GM21515 (cell line): ENCODE measurements around the gene RABIF.

Source experiments
- ATAC-seq: cut with Tn5 transposase; IDR thresholded peaks from one replicate; pipeline ENCODE4 v1.9.1; 2021; ENCODE audit not compliant: unreplicated experiment

RABIF gene

DNA sequence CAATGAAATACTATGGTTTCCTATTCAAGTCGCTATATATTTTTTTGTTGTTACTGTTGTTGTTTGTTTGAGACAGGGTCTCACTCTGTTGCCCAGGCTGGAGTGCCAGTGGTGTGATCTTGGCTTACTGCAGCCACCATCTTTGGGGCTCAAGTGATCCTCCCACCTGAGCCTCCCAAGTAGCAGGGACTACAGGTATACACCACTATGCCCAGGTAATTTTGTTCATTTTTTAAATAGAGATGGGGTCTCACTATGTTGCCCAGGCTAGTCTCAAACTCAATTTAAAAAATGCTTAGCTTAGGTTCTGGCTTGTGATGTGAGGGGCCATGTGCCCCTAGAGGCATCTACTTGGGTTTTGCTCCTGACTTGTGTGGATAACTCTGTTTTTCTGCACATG lies 9.8 kb downstream of the RABIF start:
- ATAC-seq, result no peak

DNA sequence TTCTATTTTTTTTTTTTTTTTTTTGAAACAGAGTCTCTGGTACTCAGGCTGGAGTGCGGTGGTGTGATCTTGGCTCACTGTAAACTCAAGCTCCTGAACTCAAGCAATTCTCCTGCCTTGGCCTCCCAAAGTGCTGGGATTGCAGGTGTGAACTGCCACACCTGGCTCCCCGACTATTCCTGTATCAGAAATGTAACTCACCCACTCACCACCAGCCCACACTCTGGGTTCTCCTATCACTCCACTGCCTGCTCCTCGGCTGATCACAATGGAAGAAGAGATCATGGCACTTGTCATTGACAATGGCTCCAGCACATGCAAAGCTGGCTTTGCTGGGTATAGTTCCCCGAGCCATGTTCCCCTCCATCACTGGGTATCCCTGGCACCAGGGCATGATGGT lies 15.9 kb downstream of the RABIF start:
- no peak for ATAC-seq

DNA sequence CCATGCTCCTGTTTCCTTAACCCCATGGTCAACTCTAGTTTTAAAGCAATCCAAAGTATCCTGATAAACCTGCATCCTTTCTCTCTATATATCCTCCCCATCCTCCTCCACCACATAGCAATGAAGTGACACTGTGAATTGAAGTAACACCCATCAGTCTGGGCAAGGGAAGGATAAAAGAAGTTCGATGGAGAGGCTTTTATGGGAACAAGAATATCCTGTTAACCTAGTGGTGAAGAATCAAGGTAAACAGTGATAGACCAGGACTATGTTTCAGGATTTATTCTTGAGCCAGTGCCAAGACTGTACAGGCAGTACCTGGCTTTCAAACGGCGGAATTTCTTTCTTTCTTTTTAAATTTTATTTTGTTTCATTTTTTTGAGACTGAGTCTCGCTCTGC lies 17.6 kb downstream of the RABIF start:
- ATAC-seq, result no peak

DNA sequence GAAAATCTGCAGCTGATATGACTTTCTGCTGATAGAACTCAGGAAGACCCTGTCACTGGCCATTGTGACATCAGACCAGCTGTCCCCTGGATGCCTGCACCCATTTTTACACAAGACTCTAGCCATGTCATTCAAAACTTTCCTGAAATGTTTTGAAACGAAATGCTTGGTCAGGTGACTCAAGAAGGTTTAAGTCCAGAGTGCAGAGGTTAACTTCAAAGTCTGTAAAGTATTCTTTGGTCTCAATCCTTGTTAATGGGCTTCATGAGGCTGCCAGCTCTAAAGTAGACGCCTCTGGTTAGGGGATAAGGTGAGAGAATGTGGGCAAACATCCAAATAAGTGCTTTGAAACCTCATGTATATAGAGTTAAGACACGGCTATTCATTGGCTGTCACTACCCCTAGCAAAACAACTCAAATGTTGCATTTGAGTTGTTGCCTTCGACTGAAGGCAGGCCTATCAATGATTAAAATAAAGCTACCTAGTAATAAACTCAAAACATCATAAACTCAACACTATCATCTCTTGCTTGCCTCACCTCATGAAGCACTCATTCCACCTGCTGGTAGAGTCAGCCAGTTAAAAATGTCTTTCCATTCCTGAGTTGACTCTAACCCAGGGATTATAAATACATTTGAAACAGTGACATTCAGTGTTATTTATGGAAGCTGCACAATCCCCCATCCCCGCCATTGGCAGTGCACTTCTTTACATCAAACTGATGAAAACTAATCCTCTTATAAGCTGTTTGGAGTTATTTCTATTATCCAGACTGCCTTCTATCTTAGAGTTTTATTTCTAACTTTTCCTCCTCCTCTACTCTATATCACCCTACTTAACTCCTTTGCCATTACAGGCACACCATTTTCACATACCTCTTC lies 26.0 kb downstream of the RABIF start:
- ATAC-seq, result no peak

DNA sequence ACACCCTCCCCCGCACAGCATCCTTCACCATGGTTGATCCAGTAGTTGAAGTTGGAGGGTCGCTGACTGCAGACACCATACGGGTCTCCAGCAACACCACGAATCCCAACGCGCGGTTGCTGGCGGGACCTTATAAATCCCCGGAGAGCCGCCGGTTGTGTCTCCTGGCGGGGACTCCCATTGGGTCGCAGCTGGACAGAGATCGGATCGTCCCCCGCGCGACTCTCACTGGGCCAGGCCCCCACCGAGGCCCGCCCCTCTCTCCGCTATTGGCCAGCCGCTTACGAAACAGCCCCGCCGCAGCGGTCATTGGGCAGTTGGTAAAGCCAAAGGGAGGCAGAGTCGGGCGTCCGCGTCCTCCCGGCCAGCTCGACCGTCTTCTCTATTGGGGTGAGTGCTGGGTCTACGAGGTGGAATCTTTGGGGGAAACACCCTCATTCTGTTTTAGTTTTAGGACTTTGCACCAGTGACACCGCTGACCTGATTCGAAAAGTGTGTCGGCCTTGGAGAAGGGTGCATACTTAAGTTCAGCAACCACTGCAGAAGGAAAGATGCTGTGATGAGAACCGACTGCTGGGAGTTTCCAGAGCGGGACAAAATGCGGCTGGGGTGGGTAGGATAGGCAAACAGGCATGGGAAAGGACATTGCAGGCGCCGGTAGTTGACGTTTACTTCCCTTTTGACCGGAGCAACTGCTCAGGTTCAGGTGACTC lies 27.4 kb downstream of the RABIF start:
- no peak for ATAC-seq

DNA sequence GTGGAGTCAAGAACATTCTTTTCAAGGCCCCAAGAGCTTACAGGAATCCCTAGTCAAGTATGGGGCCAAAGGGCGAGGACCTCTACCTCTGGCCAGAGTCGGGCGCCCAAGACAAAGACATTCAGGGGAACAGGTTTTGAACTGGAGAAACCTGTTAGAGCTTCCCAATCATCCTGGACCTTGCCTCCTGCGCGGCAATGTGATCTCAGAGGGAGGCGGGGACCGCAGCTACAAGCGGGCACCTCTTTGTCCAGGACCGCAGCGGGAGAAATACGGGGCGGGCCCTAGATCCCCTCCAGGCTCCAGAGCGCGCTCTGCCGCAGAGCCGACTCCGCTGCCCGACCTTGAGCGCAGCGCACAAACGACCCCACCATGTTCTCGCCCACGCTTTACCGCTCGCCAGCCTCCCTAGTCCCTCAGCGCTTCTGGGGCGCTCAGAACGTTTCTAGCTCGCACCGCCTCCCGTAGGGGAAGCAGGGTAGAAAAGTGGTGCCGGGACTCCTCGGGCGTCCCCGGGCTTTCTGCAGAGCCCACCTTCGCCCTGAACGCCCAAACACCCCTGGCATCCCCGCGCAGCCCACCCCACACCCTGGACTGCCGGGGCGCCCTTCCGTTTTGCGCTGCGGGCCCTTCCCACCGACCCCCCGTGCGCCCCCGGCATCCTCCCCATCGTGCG lies 28.1 kb downstream of the RABIF start:
- ATAC-seq, result no peak

DNA sequence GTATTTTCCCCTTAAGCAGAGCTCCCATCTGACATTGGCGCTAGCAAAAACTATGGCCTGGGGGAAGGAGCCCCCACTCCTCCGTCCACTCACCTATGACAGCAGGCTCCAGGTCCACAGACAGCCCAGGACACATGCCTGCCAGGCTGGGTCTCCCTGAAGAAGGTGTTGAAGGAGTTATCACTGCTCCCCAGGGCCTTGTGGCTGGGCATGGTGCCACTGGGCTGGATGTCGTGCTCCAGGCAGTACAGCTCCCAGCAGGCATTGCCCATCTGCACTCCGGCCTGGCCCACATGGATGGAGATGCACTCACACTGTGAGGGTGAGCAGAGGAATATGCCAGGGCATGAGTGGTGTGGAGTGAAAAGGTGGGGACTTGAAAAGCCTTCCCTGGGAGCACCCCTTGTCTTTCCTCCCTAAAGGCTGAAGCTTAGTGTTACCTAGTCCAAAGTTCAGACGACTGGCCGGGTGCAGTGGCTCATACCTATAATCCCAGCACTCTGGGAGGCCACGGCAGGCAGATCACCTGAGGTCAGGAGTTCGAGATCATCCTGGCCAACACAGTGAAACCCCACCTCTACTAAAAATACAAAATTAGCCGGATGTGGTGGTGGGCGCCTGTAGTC lies 30.0 kb downstream of the RABIF start:
- ATAC-seq, result no peak

DNA sequence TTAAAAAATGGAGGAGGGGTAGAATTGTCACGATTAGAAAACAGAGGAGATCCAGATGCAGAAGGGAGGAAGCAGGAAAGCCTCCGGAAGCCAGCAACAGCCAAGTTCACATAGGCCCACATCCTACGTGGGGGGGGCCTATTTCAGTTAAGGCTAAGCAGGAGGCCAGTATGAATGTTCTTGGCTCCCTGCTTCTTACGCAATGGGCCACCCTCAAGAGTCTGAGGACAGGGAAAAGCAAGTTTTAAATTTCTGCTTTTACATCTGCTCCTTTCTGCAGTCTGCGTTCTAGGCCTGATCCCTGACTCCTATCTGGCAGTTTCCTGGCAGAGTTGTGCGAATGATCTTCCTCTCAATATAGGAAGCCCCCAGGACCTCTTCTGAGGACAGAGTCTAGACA lies 30.6 kb downstream of the RABIF start:
- no peak for ATAC-seq

DNA sequence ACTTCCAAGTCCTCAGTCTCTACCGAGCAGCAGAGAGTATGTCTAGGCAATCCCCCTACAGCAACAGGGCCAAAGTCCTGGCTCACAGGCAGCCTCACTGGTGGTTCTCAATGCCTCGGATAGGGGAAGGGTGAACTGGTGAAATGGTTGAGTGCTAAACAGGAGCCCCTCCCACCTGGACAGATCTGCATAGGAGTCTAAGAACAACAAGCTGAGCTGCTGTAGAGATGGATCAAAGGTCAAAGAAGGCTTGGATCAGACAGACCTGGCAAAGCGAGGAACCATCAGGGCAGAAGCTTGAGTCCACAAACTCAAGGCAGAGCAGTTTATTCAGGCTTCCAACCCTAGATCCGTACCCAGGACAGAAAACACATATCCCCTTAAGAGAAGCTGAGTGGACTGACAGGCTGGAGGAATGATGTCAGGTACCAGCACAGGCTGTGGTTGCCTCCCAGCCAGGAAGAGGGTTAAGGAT lies 31.8 kb downstream of the RABIF start:
- ATAC-seq, result no peak

DNA sequence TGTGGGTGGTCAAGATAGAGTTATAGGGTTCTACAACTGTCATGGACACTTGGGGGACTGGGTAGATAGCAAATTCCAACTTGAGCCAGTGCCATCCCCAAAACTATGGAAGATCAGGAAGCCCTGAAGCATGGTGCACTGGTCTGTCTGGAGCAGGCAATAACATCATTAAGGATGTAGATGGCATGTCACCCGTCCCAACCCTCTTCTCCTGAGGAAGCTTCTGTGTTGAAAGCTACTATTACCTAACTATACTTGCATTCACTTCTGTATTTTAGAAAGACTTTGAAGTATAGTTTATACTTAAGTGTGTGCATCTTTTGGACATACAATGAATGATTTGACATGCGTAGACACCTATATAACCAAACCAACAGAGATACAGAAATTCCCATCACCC lies 32.9 kb downstream of the RABIF start:
- ATAC-seq, result no peak

DNA sequence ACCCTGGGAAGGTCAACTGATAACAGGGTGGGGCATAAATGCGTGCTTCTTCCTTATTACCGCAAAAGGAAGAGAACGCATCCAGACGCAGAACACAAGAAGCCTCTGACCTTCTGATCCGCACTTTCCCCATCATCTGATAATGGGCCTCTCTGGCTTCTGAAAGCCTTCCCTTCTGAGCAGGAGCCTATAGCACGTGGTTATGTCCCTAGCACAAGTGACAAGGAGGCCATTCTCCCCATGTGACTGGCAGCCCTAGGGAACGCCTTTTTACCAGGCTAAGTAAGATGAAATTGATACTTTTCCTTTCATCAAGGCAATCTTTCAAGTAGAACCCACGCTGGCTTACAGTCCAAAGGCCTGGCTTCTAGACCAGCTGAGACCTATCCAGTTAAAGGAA lies 34.2 kb downstream of the RABIF start:
- ATAC-seq, result no peak

DNA sequence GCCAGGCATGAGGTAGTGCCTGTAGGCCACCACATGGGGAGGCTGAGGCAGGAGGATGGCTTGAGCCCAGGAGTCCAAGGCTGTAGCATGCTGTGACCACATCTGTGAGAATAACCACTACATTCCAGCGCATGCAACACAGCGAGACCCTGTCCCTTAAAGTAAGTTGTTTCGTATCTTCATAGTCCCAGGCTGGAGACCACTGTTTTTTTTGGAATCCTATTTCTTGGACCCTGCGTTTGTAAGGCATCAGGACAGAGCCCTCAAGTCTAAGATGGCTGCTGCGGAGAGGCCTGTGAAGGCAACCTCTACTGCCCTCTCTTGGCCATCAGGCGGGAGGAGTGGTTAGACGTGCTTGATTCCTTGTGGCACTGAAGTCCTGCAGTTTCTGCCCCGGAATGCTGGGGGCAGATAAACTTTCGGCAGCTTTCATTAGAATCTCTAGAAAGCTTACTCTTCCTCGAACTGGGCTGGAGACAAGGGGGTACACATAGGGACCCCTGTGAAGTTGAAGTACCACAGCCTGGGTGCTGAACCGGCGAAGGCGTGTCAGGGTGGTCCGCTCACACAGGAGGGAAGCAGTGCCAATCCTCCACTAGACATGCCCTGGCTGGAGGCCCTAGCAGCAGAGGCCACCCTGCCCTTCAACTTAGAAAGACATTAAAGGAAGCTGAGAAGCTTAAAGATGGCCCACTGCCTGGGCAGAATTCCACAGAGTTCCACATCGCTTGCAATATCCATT lies 36.6 kb downstream of the RABIF start:
- ATAC-seq, result no peak

DNA sequence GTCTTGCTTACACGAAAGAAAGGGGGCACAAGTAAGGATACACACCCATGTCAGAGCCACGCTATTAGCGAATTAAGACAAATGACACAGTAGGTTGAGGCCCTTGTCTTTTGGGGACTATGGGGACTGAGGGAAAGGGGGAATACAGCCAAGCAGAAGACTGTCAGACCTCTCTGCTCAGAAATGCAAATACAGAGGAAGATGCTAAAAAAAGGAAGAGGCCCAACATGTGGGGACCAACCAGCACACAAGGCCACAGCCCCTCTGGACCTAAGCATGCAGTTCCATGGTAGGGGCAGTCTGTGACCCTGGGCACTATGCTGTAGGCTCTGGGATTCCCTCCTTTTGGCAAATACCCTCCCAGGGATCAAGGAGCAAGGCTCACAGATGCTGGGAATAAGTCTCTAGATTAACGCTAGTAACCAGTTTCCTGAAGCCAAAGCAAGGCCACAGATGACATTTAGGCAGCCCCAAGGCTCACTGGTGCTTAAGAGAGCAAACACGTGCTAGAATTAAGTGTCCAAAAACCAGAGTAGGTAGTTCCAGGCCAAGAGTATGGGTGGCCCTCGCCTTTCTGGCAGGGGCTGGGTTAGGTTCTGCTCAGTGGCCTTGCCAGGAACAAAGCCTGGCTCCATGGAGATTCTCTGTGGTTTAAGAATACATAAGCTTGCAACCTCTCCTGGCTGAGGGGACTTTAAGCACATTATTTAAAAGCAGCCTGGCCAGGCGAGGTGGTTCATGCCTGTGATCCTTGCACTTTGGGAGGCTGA lies 38.2 kb downstream of the RABIF start:
- ATAC-seq, result no peak

DNA sequence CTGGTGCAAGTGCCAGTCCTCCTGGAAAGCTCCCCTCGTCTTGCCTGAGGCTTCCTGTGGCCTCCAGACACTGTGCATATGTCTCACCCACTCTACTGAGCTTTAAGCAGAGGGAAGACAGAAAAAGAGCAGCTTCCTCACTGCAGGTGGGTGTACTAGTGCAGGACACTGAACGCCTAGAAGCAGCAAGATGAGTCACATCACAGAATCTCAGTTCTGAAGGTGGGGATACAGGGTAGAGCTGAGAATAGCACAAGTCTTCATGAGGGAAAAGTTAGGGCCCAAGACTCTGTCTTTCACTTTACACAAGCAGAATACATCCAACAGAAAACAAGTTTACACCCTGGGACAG lies 40.8 kb downstream of the RABIF start:
- peak; percentile 72 for ATAC-seq

DNA sequence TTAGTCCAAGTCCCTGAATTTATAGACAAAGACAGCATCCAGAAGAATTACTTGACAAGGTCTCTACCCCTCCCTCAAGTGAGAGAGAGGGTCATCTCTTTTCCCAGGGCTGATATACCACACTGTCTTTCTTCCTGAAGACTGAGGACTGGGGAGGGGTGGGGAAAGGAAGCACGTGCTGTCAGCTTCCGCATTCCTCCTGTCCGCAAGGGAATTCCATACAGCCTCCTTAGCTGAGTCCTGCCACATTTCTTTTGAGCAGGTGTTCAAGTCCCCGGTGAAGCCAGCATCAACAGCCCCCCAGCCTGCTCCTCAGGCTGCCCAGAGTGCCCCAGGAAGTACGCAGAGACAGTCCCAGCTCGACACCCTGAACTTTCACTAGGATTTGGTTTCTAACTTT lies 44.0 kb downstream of the RABIF start:
- no peak for ATAC-seq

DNA sequence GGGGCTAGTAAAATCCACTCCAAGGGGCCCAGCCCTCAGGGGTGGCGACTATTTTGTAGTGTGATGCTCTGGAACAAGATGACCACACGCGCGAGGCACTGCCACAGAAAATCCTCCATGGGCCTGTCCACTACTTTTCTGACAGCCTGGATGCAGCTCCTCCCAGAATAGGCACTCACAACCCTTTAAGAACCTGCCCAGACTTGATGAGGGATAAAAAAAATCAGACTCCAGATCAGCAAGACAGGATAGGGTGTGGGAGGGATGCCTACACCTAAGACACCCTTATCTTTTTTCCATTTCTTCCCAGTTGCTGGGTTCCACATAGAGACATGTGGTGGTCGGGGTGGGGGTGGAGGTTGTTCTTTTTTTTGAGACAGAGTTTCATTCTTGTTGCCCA lies 44.7 kb downstream of the RABIF start:
- no peak for ATAC-seq

DNA sequence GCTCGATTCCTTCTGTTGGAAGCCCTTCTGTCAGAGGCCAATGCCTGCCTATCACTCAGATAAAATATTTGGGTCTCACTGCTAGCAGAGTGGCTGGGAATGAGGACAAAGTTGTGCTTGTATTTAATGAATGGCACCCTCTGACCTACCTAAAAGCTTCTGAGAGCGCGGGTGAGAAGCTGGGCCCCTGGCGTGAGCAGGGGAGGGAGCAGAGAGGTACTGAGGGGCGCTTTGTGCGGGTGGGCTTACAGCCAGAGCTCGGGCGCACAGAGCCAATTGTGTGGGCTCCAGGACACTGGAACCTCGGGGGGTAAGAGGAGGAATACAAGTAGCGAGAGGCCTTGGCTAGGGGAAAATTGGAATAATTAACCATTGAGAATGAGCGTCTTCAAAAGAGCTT lies 45.9 kb downstream of the RABIF start:
- no peak for ATAC-seq

DNA sequence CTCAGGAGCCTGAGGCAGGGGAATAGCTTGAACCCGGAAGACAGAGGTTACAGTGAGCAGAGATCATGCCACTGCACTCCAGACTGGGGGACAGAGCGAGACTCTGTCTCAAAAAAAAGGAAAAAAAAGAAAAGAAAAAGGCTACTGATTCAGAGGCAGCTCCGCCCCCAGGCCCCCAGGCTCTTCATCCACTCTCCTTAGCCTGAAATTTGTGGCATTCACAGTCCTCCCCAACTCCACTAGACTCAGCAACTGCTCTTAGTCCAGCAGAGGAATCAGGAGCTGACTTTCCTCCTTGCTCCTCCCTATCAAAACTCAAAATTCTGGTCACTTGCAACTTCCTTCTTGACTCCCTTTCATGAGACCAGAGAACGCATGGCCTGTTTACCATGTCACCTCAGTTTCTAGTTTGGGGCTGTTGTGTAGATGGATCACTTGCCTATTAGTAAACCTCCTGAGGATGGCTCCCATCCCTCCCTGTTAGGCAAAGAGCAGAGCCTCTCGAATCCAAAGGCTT lies 51.1 kb downstream of the RABIF start:
- no peak for ATAC-seq

DNA sequence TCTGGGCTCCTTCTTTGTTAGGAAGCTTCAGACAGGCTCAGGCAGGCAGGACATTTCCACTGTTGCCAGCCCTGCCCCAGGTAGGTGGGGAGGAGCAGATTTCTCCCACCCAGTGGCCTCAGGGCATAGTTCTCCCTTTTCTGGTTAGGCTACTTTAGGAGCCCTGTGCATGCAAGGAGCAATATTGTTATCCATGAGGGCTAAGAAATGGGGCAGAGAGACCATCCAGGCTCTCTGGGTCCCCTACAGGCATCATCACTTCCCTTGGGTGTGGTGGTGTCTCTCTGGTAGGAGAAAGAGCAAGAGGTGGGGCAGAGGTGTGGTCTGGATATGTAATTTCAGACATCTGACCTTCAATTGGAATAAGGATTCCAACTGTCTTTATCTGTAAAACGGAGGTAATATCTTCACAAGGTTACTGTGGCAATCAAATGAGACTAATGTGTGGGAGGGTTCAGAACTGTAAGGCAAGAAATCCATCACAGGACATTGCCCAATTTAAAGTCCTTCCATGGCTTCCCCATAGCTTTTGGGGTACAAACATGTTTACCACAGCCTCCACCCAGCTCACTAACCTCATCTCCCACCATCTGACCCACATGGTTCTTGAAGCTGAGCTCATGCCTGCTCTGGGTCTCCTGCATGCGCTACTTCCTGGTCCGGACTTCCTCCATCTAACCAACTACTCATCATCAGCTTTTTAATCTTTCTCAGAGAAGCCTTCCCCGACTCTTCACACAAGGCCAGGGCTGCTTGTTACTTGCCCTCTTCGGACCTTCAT lies 52.1 kb downstream of the RABIF start:
- ATAC-seq, result no peak
